Spinal cord (tissue), 10 donors: ENCODE data around the gene SND1. TPM values are rescaled to one million over a fixed set of nuclear protein-coding genes. Genes with fewer than 3 reads are reported as not detected.

Experiments used
- DNase-seq, 6 donors: peaks; one replicate each; pipeline versions ENCODE4 v3.0.0 to v3.0.0-alpha.2; 2013 to 2015; ENCODE audit warnings: low spot score in 6 of 6, low read depth in 4 of 6
- H3K27ac ChIP-seq: one replicate; pipeline ENCODE4 v1.5.1; 2013; ENCODE audit warnings: low read depth, low read length, control low read depth
- H3K27me3 ChIP-seq: one replicate; pipeline ENCODE4 v1.6.1; 2013; ENCODE audit warnings: low read length; ENCODE audit not compliant: control insufficient read depth, insufficient read depth
- H3K36me3 ChIP-seq: one replicate; pipeline ENCODE4 v1.6.1; 2013; ENCODE audit warnings: low read length; ENCODE audit not compliant: control insufficient read depth, insufficient read depth
- H3K4me1 ChIP-seq: one replicate; pipeline ENCODE4 v1.6.1; 2013; ENCODE audit warnings: low read length; ENCODE audit not compliant: control insufficient read depth, insufficient read depth
- H3K4me3 ChIP-seq: one replicate; pipeline ENCODE4 v1.5.1; 2013; ENCODE audit warnings: low read depth, low read length, control low read depth
- H3K9me3 ChIP-seq: one replicate; pipeline ENCODE4 v1.6.1; 2013; ENCODE audit warnings: low read length; ENCODE audit not compliant: control insufficient read depth, insufficient read depth
- WGBS: methylation state at CpG from one replicate; pipeline ENCODE4 v1.1.5; 2013; ENCODE audit warnings: missing lambda C conversion rate; ENCODE audit not compliant: insufficient coverage; 5-methylcytosine and 5-hydroxymethylcytosine counted together
- polyA plus RNA-seq, 2 donors: library from polyadenylated mRNA; unstranded; fragments of 120-200 nt; gene quantifications; one replicate each; pipeline ENCODE4 v1.2.1, GENCODE V29; 2013; ENCODE audit not compliant: insufficient read length in 2 of 2
- total RNA-seq, 2 donors: library from RNA; depleted of rRNA in 1 of 2; stranded (reverse); fragments of 120-200 nt in 1 of 2; fragments of >200 nt in 1 of 2; gene quantifications; one replicate each; pipeline versions ENCODE4 v1.2.3 to v1.2.4, GENCODE V29; 2013 to 2014
- donor health status: healthy.

The SND1 gene
- total and polyA plus RNA-seq, 4 donors, result 72.1 to 125 (median 91.3) TPM

GRCh38 chr7:127782075-127782474, 130.1 kb downstream of the SND1 start:
- DNase-seq, result peak in 1 of 6 donors; percentile 24
- no peaks in the 10 kb centered on the region for H3K4me1 ChIP-seq
- H3K27me3 ChIP-seq, result no peaks in the 10 kb centered on the region
- no peaks in the 10 kb centered on the region for H3K9me3 ChIP-seq
- H3K36me3 ChIP-seq, result no peaks in the 10 kb centered on the region
- no peak overlapping the region for H3K4me3 ChIP-seq
- H3K27ac ChIP-seq, result no peak overlapping the region

- no peak for DNase-seq
- no peaks in the 10 kb centered on the region for H3K36me3 ChIP-seq
- no peaks in the 10 kb centered on the region for H3K9me3 ChIP-seq
- H3K27me3 ChIP-seq, result no peaks in the 10 kb centered on the region
- H3K27ac ChIP-seq, result no peak overlapping the region
- no peaks in the 10 kb centered on the region for H3K4me1 ChIP-seq
- no CpG with 5 or more reads among the region's 3 CpGs for WGBS
- no peak overlapping the region for H3K4me3 ChIP-seq
Observed at GRCh38 chr7:127782654-127783559, 130.9 kb downstream of the SND1 start.

- H3K27ac ChIP-seq, result no peak overlapping the region
- no peaks in the 10 kb centered on the region for H3K27me3 ChIP-seq
- peaks cover 3% of the 10 kb centered on the region for H3K4me1 ChIP-seq
- no peak overlapping the region for H3K4me3 ChIP-seq
- no peaks in the 10 kb centered on the region for H3K9me3 ChIP-seq
- no CpG with 5 or more reads among the region's 1 CpG for WGBS
- DNase-seq, result no peak
- H3K36me3 ChIP-seq, result no peaks in the 10 kb centered on the region
Observed at GRCh38 chr7:127786184-127786583, 134.2 kb downstream of the SND1 start.

DNA sequence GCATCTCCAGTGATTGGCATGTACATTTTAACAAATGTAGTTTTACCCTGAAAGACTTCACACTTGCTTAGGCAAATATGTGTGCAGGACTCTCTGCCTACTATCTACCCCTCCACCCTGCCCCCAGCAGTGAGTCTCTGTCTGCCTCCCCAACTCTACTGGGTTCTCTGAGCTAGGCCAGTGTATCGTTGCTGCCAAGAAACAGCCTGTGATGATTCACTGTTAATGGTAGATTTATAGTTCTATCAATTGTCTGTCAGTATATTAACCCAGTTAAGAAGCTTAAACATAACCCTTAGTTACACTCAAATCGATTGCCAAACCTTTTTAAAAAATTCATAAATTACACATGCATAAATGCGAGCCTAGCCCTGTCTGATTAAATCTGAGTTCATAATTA, 137.0 kb downstream of the SND1 start:
- H3K27me3 ChIP-seq, result no peaks in the 10 kb centered on the region
- H3K9me3 ChIP-seq, result no peaks in the 10 kb centered on the region
- WGBS, result no CpG with 5 or more reads among the region's 3 CpGs
- DNase-seq, result no peak
- H3K36me3 ChIP-seq, result no peaks in the 10 kb centered on the region
- no peak overlapping the region for H3K4me3 ChIP-seq
- no peak overlapping the region for H3K27ac ChIP-seq
- H3K4me1 ChIP-seq, result peaks cover 7% of the 10 kb centered on the region

GRCh38 chr7:127791446-127792189, 139.6 kb downstream of the SND1 start:
- Histone ChIP-seq H3K36me3 (no peaks in the 10 kb centered on the region), H3K4me1 (peaks cover 7% of the 10 kb centered on the region), H3K27me3 (no peaks in the 10 kb centered on the region), H3K27ac (no peak overlapping the region), H3K9me3 (no peaks in the 10 kb centered on the region), H3K4me3 (no peak overlapping the region)
- WGBS, result 89% methylated on average over 4 of the region's 6 CpGs
- no peak for DNase-seq

- DNase-seq, result no peak
- Histone ChIP-seq H3K4me1 (peaks cover 11% of the 10 kb centered on the region), H3K36me3 (no peaks in the 10 kb centered on the region), H3K27ac (no peak overlapping the region), H3K27me3 (no peaks in the 10 kb centered on the region), H3K9me3 (no peaks in the 10 kb centered on the region), H3K4me3 (no peak overlapping the region)
- 71% methylated on average over 3 of the region's 5 CpGs for WGBS
Observed at GRCh38 chr7:127792528-127793342, 140.7 kb downstream of the SND1 start.

- Histone ChIP-seq H3K9me3 (no peaks in the 10 kb centered on the region), H3K27ac (no peak overlapping the region), H3K4me3 (no peak overlapping the region), H3K4me1 (peaks cover 11% of the 10 kb centered on the region), H3K36me3 (no peaks in the 10 kb centered on the region), H3K27me3 (no peaks in the 10 kb centered on the region)
- DNase-seq, result no peak
- 93% methylated on average over 2 of the region's 4 CpGs for whole genome bisulfite sequencing
Observed at GRCh38 chr7:127793582-127793981, 141.6 kb downstream of the SND1 start.

GRCh38 chr7:127794136-127794535, 142.1 kb downstream of the SND1 start:
- H3K9me3 ChIP-seq, result no peaks in the 10 kb centered on the region
- H3K4me1 ChIP-seq, result peaks cover 11% of the 10 kb centered on the region
- no peaks in the 10 kb centered on the region for H3K27me3 ChIP-seq
- no peak overlapping the region for H3K27ac ChIP-seq
- H3K4me3 ChIP-seq, result no peak overlapping the region
- no peaks in the 10 kb centered on the region for H3K36me3 ChIP-seq
- 50% methylated on average over 1 of the region's 1 CpG for WGBS
- DNase-seq, result no peak

GRCh38 chr7:127794551-127794950, 142.6 kb downstream of the SND1 start:
- 60% methylated on average over 1 of the region's 4 CpGs for WGBS

More at GRCh38 chr7:127794551-127794950, 142.6 kb downstream of the SND1 start:
- Histone ChIP-seq H3K9me3 (no peaks in the 10 kb centered on the region), H3K4me3 (no peak overlapping the region), H3K36me3 (no peaks in the 10 kb centered on the region), H3K4me1 (peaks cover 11% of the 10 kb centered on the region), H3K27ac (no peak overlapping the region), H3K27me3 (no peaks in the 10 kb centered on the region)
- peak in 2 of 6 donors; percentile 62 to 68 for DNase-seq
